K562 (cell line): ENCODE measurements around the gene RAB17. TPM values are rescaled to one million over a fixed set of nuclear protein-coding genes. Genes with fewer than 3 reads are reported as not detected.

Experiments
- ATAC-seq: fragments of 200-7000 bp; cut with Tn5 transposase; 3 replicates; pipeline ENCODE4 v1.9.1; 2020; ENCODE audit warnings: moderate library complexity
- BruUV-seq: library from RNA; stranded (reverse); fragments of 400-500 nt; replicated peaks from 2 replicates; lab custom pipeline; 2021; lab: Mats Ljungman, UMichigan
- CTCF ChIA-PET: fragments of 300-600 bp; formaldehyde crosslinking; extraction: SDS; loops from one replicate; lab custom pipeline; 2021; ENCODE audit warnings: low intra/inter-chr PET ratio; lab: Yijun Ruan, JAX
- POLR2A ChIA-PET: fragments of 300-600, 350-650 bp; sonication (Branson Sonifier 250); formaldehyde crosslinking; extraction: SDS; loops from one replicate; lab custom pipeline; 2021; ENCODE audit warnings: antibody characterized with exemption, inconsistent platforms; lab: Yijun Ruan, JAX
- DNase-seq, 4 experiments: peaks; one replicate each; pipeline versions ENCODE4 v3.0.0 to v3.0.0-alpha.2; 2011 to 2018; ENCODE audit warnings: low spot score in 3 of 4, mixed read lengths in 3 of 4; ENCODE audit errors: extremely low read depth in 1 of 4
- FAIRE-seq: peaks from 2 replicates; lab custom pipeline; 2011; peaks lifted over from hg19 to GRCh38; lab: Jason Lieb, UNC
- H2AFZ ChIP-seq: 2 replicates; pipeline ENCODE4 v1.6.0; 2011; ENCODE audit warnings: low read depth, low read length, control low read depth, inconsistent platforms
- H3K27ac ChIP-seq: fragments of 200-600 bp; 3 replicates; pipeline ENCODE4 v1.8.0; 2011; ENCODE audit warnings: low read depth, mild to moderate bottlenecking, control low read depth, inconsistent platforms, low read length, moderate library complexity, mixed read lengths; ENCODE audit errors: extremely low read depth
- H3K27me3 ChIP-seq, 2 experiments: fragments of 300-600 bp in 1 of 2; 2 replicates in 1 of 2; 3 replicates in 1 of 2; pipeline versions ENCODE4 v1.6.0 to v1.8.0; 2011; ENCODE audit warnings: inconsistent platforms in 2 of 2, low read length in 2 of 2, mild to moderate bottlenecking in 1 of 2, mixed read lengths in 1 of 2, moderate library complexity in 1 of 2; ENCODE audit not compliant: control insufficient read depth in 2 of 2, insufficient read depth in 2 of 2
- H3K36me3 ChIP-seq: fragments of 300-600 bp; 3 replicates; pipeline ENCODE4 v1.8.0; 2011; ENCODE audit warnings: mild to moderate bottlenecking, low read length, inconsistent platforms; ENCODE audit not compliant: control insufficient read depth, insufficient read depth
- H3K4me1 ChIP-seq, 2 experiments: fragments of 200-600 bp in 1 of 2; replicated peaks in 1 of 2; 2 replicates in 1 of 2; 3 replicates in 1 of 2; pipeline versions ENCODE4 v1.5.1 to v1.8.0; 2011; ENCODE audit warnings: inconsistent platforms in 2 of 2, low read length in 2 of 2, mild to moderate bottlenecking in 1 of 2, mixed read lengths in 1 of 2, moderate library complexity in 1 of 2; ENCODE audit not compliant: control insufficient read depth in 2 of 2, insufficient read depth in 2 of 2
- H3K4me2 ChIP-seq: 2 replicates; pipeline ENCODE4 v1.6.1; 2011; ENCODE audit warnings: low read length, control low read depth, inconsistent platforms, mixed read lengths; ENCODE audit not compliant: insufficient read depth
- H3K4me3 ChIP-seq: fragments of 200-600 bp; sonication (generic), shearing (Covaris generic); 2 replicates; pipeline ENCODE4 v1.5.1; 2016; ENCODE audit warnings: control low read depth, inconsistent platforms
- H3K79me2 ChIP-seq: fragments of 200-600 bp; 3 replicates; pipeline ENCODE4 v1.8.0; 2011; ENCODE audit warnings: low read length, inconsistent platforms; ENCODE audit not compliant: control insufficient read depth, insufficient read depth
- H3K9ac ChIP-seq, 2 experiments: 2 replicates each; pipeline versions ENCODE4 v1.6.0 to v1.6.1; 2011; ENCODE audit warnings: low read depth in 2 of 2, low read length in 2 of 2, control low read depth in 1 of 2, inconsistent platforms in 1 of 2, mild to moderate bottlenecking in 1 of 2, mixed read lengths in 1 of 2; ENCODE audit not compliant: insufficient read depth in 1 of 2
- H3K9me1 ChIP-seq: one replicate; pipeline ENCODE4 v1.6.0; 2011; ENCODE audit warnings: inconsistent platforms, mild to moderate bottlenecking, low read length, moderate library complexity; ENCODE audit not compliant: control insufficient read depth, insufficient read depth
- H3K9me3 ChIP-seq: replicated peaks from 2 replicates; pipeline ENCODE4 v1.5.1; 2011; ENCODE audit warnings: low read depth, low read length, inconsistent platforms; ENCODE audit not compliant: control insufficient read depth, insufficient read depth
- H4K20me1 ChIP-seq: replicated peaks from 2 replicates; pipeline ENCODE4 v1.6.1; 2011; ENCODE audit warnings: low read length, inconsistent platforms, mixed read lengths; ENCODE audit not compliant: control insufficient read depth, insufficient read depth
- ARHGAP35 ChIP-seq: fragments of 450-650 bp; IDR thresholded peaks from 2 replicates; pipeline ENCODE4 v1.6.1; 2018; ENCODE audit not compliant: partially characterized antibody
- E2F8 ChIP-seq: fragments of 450-650 bp; IDR thresholded peaks from 2 replicates; pipeline ENCODE4 v1.7.1; 2018; ENCODE audit warnings: mild to moderate bottlenecking, low read depth; ENCODE audit not compliant: partially characterized antibody
- FOXO4 ChIP-seq: fragments of 450-650 bp; formaldehyde crosslinking; IDR thresholded peaks from 2 replicates; pipeline ENCODE4 v1.4.0; 2020; ENCODE audit warnings: mild to moderate bottlenecking, moderate library complexity
- HDAC1 ChIP-seq, 2 experiments: fragments of 450-650 bp; IDR thresholded peaks; 2 replicates each; pipeline ENCODE4 v1.6.1; 2016 to 2017; ENCODE audit warnings: inconsistent platforms in 1 of 2, mild to moderate bottlenecking in 1 of 2, moderate library complexity in 1 of 2
- LEF1 ChIP-seq: fragments of 450-650 bp; IDR thresholded peaks from 2 replicates; pipeline ENCODE4 v1.6.1; 2016; ENCODE audit warnings: mild to moderate bottlenecking
- MAFG ChIP-seq: fragments of 450-650 bp; conservative IDR thresholded peaks from 2 replicates; pipeline ENCODE4 v1.6.1; 2016; ENCODE audit warnings: missing genetic modification characterization, missing compliant biosample characterization
- MTA2 ChIP-seq: fragments of 450-650 bp; IDR thresholded peaks from 2 replicates; pipeline ENCODE4 v1.6.1; 2016; ENCODE audit warnings: low read depth
- NFIX ChIP-seq: fragments of 250-450 bp; sonication (Bioruptor Pico); IDR thresholded peaks from 2 replicates; pipeline ENCODE4 v1.4.0; 2020; ENCODE audit warnings: low read depth, mild to moderate bottlenecking, moderate library complexity
- PHB2 ChIP-seq: fragments of 450-650 bp; IDR thresholded peaks from 2 replicates; pipeline ENCODE4 v1.6.1; 2017; ENCODE audit warnings: low read depth
- SMC3 ChIP-seq: conservative IDR thresholded peaks from 2 replicates; pipeline ENCODE4 v1.6.1; 2011; ENCODE audit warnings: low read depth, low read length, improper control_type of control experiment; ENCODE audit not compliant: insufficient read depth
- TAF7 ChIP-seq: fragments of 450-650 bp; IDR thresholded peaks from 2 replicates; pipeline ENCODE4 v1.6.1; 2016; ENCODE audit warnings: missing genetic modification characterization, missing compliant biosample characterization
- TFAM ChIP-seq: fragments of 250-450 bp; sonication (Bioruptor Pico); conservative IDR thresholded peaks from 2 replicates; pipeline ENCODE4 v1.5.0; 2021; ENCODE audit warnings: mild to moderate bottlenecking, moderate library complexity
- TRIM28 ChIP-seq: fragments of 450-650 bp; IDR thresholded peaks from 2 replicates; pipeline ENCODE4 v1.6.1; 2017
- XRCC5 ChIP-seq: fragments of 200-400 bp; formaldehyde crosslinking; IDR thresholded peaks from 2 replicates; pipeline ENCODE4 v1.6.1; 2017; ENCODE audit warnings: low read depth, mild to moderate bottlenecking, low read length
- ZKSCAN1 ChIP-seq: fragments of 150-350 bp; IDR thresholded peaks from 2 replicates; pipeline ENCODE4 v1.6.1; 2016; ENCODE audit warnings: low read depth, low read length
- ZNF175 ChIP-seq: fragments of 200-800 bp; sonication (Bioruptor generic); IDR thresholded peaks from 2 replicates; pipeline ENCODE4 v1.6.1; 2016; ENCODE audit warnings: low read depth, mild to moderate bottlenecking, missing genetic modification characterization, missing compliant biosample characterization
- ZNF518B ChIP-seq: fragments of 250-450 bp; sonication (Bioruptor Pico); IDR thresholded peaks from 2 replicates; pipeline ENCODE4 v1.5.0; 2021; ENCODE audit warnings: mild to moderate bottlenecking, moderate library complexity
- WGBS: fragments of 100-300 bp; shearing (Covaris generic); methylation state at CpG from one replicate; pipeline ENCODE4 v1.1.6; 2016; ENCODE audit warnings: low coverage, mixed read lengths; ENCODE audit not compliant: insufficient coverage; ENCODE audit errors: missing lambda C conversion rate; 5-methylcytosine and 5-hydroxymethylcytosine counted together
- in situ Hi-C: fragments of 300-500 bp; cut with MboI; formaldehyde crosslinking; loops from 4 replicates; pipeline ENCODE4 v1.15.0; 2018; ENCODE audit warnings: inconsistent platforms, mixed read lengths
- intact Hi-C: fragments of 100-400 bp; cut with micrococcal nuclease; formaldehyde crosslinking; loops from 2 replicates; pipeline ENCODE4 v1.14.2; 2022
- polyA plus RNA-seq, 8 experiments: library from polyadenylated mRNA; depleted of rRNA in 4 of 8; stranded (reverse) in 5 of 8; unstranded in 3 of 8; fragments of >200 nt; fragmentation: Nextera tagmentation in 2 of 8; fragmentation: Illumina TruSeq in 1 of 8; extraction: Ambion mirVana in 2 of 8; extraction: Trizol in 1 of 8; gene quantifications; 2 replicates each; pipeline versions ENCODE4 v1.2.1 to v1.2.3, GENCODE V29; 2011 to 2014; ENCODE audit warnings: inconsistent platforms in 1 of 8, missing spikeins in 1 of 8
- total RNA-seq, 7 experiments: library from RNA; depleted of rRNA in 6 of 7; stranded (reverse); fragments of >200 nt in 6 of 7; fragmentation: Illumina TruSeq in 2 of 7; extraction: Trizol in 2 of 7; gene quantifications; 2 replicates each; pipeline versions ENCODE4 v1.2.1 to v1.2.3, GENCODE V29; 2011 to 2021; ENCODE audit warnings: low replicate concordance in 1 of 7

Gene RAB17
- total and polyA plus RNA-seq, 9 of the 15 experiments (the other 6 are each of a cell fraction or from before 2014, with no cell fraction given): 0.13 TPM; not detected in 8

- Histone ChIP-seq H3K27me3 (peaks cover 0 to 18% of the 10 kb centered on the region in 2 experiments; a peak in 3 of 5 replicates), H3K4me1 (no peaks in the 10 kb centered on the region), H3K79me2 (no peaks in the 10 kb centered on the region), H3K9me3 (no peaks in the 10 kb centered on the region), H3K9me1 (no peaks in the 10 kb centered on the region), H2AFZ (no peak overlapping the region), H4K20me1 (no peaks in the 10 kb centered on the region), H3K36me3 (no peaks in the 10 kb centered on the region), H3K9ac (no peak overlapping the region), H3K4me3 (no peak overlapping the region), H3K27ac (no peak overlapping the region), H3K4me2 (no peak overlapping the region)
- 0% methylated on average over 4 of the region's 4 CpGs for WGBS
- FAIRE-seq (no peak), DNase-seq (no peak), ATAC-seq (no peak)
- CTCF ChIA-PET: no interaction called here
- POLR2A ChIA-PET: no interaction called here
- in situ Hi-C loops (no loop called here), intact Hi-C loops (no loop called here)
- no TSS peak for BruUV-seq
- no peak for TF ChIP-seq HDAC1 (IDR thresholded peaks at IDR 0.05)
- TF ChIP-seq ZKSCAN1: no peak
- no peak for TF ChIP-seq E2F8
- TF ChIP-seq SMC3: no peak
- no peak for TF ChIP-seq TFAM (CRISPR knock-in tag)
- TF ChIP-seq ZNF175 (CRISPR knock-in tag): no peak
- no peak for TF ChIP-seq TRIM28
- TF ChIP-seq TAF7: no peak
- TF ChIP-seq XRCC5: no peak
- TF ChIP-seq LEF1: no peak
- no peak for TF ChIP-seq FOXO4
- no peak for TF ChIP-seq MAFG (tag)
- no peak for TF ChIP-seq MTA2
- TF ChIP-seq PHB2: no peak
- TF ChIP-seq ZNF518B: no peak
- TF ChIP-seq NFIX (CRISPR knock-in tag): no peak
- TF ChIP-seq ARHGAP35: no peak
These were observed 25.2 kb upstream of the RAB17 start for GRCh38 chr2:237615631-237616249.
